Measurements from ENCODE around the gene PIF1. TPM values are rescaled to one million over a fixed set of nuclear protein-coding genes. Genes with fewer than 3 reads are reported as not detected.

Gene PIF1, protein sequence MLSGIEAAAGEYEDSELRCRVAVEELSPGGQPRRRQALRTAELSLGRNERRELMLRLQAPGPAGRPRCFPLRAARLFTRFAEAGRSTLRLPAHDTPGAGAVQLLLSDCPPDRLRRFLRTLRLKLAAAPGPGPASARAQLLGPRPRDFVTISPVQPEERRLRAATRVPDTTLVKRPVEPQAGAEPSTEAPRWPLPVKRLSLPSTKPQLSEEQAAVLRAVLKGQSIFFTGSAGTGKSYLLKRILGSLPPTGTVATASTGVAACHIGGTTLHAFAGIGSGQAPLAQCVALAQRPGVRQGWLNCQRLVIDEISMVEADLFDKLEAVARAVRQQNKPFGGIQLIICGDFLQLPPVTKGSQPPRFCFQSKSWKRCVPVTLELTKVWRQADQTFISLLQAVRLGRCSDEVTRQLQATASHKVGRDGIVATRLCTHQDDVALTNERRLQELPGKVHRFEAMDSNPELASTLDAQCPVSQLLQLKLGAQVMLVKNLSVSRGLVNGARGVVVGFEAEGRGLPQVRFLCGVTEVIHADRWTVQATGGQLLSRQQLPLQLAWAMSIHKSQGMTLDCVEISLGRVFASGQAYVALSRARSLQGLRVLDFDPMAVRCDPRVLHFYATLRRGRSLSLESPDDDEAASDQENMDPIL
- total RNA-seq = 4.0 and 6.2 TPM in 2 replicates

DNA sequence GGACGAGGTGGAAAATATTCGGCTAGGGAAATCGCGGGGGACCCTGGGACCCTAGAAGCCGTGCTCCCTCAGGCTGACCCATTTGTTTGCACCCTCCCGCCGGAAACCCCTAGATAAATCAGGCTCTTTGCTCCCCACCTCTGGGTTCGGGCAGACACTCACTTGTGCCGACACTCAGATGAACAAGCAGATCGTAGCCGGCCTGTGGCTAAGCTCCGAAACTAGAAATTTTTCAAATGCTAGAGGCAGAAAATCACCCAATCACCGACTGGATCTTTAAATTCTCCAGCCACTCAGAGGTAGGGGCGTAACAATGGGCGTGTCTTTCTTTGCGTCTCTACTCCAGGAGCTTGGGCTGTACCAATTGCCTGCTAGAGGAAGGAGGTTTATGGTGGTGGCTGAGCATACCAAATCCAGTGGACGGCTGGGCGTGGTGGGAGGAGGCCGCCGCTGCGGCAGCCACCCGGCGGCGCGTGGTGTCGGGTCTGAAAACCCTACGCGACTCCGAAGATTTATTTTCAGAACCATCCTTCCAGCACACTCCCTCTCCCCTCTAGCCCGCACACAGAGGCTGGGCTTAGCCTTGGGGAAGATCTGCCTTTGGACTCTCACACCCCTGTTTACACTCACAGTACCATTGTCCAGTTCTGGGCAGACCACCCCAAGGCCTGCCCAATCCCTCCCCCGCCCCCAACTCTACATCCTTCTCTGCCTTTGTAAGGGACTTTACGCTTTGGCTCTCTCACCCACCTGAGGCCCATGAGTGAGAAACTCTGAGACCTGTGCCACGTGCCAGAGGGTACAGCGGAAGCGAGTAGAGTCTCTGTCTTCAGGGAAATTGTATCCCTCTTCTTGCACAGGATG, at the start of gene PIF1:
Gene PIF1, minus strand, starts transcription at position 217 of the 864 bp plus-strand sequence. CDS start 1,312 bp downstream, outside the sequence.

DNA sequence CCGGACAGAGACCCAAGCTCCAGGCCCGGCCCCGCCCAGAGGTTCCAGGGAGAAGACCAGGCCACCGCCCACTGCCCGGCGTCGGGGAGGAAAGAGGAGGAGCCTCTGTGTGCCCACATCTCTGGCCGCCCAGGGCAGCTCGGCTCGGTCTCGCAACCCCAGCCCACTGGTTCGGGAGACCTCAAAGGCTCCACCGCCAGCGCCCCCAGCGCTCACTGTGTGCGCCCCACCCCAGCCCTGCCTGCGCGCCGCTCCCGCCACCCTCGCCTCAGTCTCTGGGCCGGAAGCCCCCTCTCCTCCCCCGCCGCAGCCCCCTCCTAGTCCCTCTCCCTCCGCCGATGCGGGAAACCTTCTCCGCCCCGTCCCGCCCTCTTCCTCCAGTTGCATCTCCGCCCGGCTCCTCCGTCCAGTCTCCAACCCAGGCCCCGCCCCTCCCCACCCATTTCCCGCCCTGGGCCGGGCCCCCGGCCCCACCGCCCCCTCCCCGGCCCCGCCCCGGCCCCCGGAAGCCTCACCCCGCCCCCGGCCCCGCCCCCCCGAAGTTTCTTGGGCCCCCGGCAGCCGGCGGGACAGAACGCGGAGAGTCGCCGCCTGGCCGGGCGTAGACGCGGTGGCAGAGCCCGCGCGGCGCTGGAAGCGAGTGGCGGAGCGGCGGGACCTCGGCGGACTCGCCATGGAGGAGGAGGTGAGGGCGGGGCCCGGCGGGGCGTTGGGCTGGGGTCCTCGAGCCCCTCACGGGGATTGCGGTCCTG, 16.1 kb upstream of the PIF1 start, which contains the start of gene PLEKHO2:
Gene PLEKHO2, plus strand, starts transcription at position 572 of the 752 bp plus-strand sequence. Its CDS starts 102 bp downstream, at position 674.

DNA sequence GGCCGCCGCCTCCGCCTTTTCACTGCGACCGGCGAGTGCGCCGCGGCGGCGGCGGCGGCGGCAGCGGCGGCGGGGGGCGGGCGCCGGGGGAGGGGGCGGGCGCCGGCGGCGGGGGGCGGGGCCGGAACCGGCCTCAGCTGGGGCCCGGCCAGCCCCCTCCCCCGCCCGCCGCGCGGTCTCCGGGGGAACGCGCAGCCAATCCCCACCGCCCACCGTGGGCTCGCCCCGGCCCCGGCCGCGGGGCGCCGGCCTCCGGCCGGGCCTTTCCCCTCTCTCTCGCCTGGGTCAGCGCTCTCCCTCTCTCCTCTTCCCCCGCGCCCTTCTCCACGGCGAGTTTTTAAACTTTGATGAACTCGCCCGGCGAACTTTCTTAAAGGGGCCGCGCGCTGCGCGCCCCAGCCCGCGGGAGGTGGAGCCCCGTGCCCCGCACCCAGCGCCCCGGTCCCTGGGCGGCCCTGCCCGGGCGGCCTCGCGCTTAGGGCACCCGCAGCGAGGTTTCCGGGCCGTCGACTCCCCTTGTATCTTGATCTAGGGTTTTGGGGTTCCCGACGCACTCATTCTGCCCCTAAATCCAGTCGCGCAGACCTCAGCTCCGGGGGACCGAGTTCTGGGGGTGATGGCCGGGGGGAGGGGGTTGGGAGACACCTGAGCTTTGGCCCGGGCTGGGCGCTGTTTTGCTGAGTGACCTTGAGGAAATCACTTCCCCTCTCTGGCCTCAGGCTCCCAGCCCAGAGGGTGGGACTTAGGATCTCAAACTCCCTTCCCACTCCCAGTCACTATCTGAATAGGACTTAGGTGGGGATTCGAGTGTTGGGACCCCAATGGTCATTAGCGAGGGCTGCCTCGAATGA, 49.7 kb downstream of the PIF1 start, which contains the start of gene RBPMS2:
Gene RBPMS2, minus strand, starts transcription at position 39 of the 851 bp plus-strand sequence. CDS start 270 bp downstream, outside the sequence.

Other genes with a start within 250 kb of the PIF1 start
- 0.24 and 0.50 TPM in 2 replicates for gene RBPMS2, start 50.1 kb downstream of the PIF1 start, total RNA-seq
- 18.7 and 22.7 TPM in 2 replicates for gene PLEKHO2, start 16.3 kb upstream of the PIF1 start, total RNA-seq
- 3.3 and 3.6 TPM in 2 replicates for gene ANKDD1A, start 86.3 kb upstream of the PIF1 start, total RNA-seq
- gene SPG21, start 164.3 kb upstream of the PIF1 start, total RNA-seq = 69.1 and 69.5 TPM in 2 replicates
- gene MTFMT, start 204.0 kb upstream of the PIF1 start, total RNA-seq = 16.2 and 21.5 TPM in 2 replicates
- gene SLC51B, start 219.7 kb upstream of the PIF1 start, total RNA-seq = not detected in 2 replicates
- gene RASL12, start 242.3 kb upstream of the PIF1 start, total RNA-seq = 6.7 and 8.1 TPM in 2 replicates